NCI-H526 treated with DMSO at 0.1 percent for 48 hours (cell line): ENCODE measurements around the gene ZNF620.
A peak's percentile ranks its signal among the peaks of the same experiment; 100 is the strongest.
"Not testable (repeated sequence)": the region's sequence is repeated elsewhere in the genome, so short reads cannot be mapped to it uniquely, and the experiment has no call there.

Experiments
- DNase-seq: peaks from one replicate; lab custom pipeline; 2025; lab: John Stamatoyannopoulos, UW

Gene ZNF620

DNA sequence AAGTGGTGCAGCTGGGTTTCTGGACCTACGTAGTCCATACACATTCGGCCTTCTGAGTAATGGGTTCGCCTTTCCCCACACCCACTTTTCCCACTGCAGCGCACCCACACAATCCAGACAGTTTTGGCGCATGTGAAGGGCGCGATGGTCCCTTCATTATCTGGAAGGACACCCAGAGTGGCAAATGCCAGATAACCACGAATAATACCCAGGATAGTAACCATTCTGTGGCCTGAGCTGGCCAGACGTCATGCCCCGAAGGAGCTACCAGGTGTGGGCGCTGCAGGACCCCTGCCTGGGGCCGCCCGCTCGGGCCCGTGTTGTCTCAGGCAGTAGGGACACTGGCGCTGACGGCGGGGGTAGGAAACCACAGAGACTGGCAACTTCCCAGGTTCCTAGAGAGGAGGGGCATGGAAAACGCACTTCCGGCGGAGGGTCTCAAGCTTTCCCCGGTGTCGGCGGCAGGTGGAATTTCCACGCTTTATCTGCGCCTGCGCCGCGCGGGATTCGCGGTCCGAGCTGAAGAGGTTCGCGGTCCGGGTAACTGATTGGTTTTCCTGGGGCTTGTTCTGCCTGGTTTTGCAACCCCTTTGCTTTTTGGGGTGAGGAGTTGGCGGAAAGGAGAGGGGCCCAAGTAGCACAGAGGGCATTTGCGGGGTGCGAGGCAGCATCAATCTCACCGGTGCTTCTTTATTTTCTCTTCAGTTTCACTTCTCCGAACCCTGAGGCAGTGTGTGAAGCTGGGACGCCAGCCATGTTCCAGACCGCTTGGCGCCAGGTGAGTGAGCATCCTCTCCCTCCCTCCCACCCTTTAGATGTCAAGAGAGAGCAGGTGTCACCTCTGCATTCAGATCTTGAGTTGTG is at the start of gene ZNF620:
Gene ZNF620, plus strand, starts transcription at position 441 of the 864 bp plus-strand sequence. Its CDS starts 314 bp downstream, at position 755.
- peak; percentile 87 for DNase-seq

DNA sequence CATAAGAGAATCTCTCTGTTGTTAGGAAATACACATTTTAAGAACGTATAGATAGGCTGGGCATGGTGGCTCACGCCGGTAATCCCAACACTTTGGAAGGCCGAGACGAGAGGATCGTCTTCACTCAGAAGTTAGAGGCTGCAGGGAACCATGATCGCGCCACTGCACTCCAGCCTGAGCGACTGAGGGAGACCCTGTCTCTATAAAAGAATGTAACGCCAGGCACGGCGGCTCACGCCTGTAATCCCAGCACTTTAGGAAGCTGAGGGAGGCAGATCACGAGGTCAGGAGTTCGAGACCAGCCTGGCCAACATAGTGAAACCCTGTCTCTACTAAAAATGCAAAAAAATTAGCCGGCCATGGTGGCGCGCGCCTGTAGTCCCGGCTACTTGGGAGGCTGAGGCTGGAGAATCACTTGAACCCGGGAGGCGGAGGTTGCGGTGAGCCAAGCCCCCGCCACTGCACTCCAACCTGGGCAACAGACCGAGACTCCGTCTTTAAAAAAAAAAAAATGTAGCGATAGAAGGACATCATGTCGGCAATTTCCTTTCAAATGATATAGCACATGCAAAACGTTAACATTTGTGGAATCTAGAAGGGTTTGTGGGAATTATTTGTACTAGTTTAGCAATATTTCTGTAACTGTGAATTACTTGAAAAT is 49.4 kb upstream of the ZNF620 start:
- DNase-seq: no peak

DNA sequence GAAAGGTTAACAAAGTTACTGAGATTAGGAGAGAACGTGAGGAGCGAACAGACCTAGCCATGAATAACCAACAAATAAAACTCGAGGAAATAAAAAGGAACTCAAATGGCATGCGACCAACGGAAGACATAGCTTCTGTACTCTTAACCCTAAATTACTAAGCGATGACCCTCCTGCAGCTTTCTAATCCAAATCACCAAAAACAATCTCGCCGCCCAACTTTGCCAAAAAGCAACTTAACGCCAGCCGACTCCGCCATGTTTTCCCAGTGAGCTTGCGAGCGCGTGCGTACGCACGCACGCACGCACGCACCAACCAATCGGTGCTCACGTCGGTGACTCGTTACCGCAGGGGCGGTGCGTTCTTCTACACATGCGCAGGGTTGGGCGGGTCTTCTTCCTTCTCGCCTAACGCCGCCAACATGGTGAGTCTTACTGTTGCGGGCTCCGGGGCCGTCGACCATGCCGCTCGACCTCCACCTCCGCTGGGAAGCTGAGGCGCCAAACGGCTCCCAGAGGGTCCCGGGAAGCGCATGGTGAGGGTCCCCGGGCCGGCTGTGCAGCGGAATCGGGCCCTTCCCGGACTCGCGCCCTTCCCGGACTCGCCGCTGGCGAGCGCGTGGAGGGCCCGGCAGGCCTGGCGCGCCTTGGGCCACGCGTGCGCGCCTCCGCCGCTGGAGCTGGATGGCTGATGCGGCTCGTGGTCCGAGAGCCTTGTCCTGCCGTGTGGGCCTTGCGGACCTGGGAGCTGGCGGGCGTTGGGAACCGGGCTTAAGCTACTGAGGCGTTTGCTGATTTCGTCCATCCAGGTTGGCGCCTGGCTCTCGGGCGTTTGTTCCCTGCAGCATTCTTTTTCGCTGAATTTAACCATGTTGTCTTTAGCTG is 48.7 kb upstream of the ZNF620 start, which contains the start of gene RPL14:
Gene RPL14, plus strand, starts transcription at position 400 of the 884 bp plus-strand sequence. Its CDS starts 133 bp downstream, at position 533.
- DNase-seq: peak; percentile 87

DNA sequence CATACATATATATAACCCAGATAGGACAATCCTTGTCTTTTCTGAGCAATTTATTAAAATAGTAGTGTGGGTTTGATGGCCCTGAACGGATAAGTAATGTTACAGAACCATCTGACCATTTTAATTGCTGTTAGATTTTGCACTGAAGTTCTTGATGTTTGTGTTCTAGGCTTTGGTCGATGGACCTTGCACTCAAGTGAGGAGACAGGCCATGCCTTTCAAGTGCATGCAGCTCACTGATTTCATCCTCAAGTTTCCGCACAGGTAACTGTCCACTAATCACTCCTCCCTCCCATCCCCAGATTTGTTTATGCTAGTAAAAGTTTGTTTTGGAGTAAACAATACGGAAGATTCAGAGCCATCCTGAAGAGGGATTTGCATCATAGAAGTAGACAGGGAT is 47.4 kb upstream of the ZNF620 start:
- DNase-seq: no peak

DNA sequence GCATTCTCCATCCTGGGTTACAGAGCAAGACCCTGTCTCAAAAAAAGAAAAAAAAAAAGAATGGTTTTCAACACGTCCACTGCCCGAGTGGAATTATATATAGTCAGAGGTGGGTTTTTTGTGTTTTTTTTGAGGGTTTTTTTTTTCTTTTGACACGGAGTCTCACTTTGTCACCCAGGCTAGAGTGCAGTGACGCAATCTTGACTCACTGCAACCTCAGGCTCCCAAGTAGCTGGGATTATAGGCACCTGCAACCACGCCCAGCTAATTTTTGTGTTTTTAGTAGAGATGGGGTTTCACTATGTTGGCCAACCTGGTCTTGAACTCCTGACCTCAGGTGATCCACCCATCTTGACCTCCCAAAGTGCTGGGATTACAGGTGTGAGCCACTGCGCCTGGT is 45.4 kb upstream of the ZNF620 start:
- DNase-seq: not testable (repeated sequence)

DNA sequence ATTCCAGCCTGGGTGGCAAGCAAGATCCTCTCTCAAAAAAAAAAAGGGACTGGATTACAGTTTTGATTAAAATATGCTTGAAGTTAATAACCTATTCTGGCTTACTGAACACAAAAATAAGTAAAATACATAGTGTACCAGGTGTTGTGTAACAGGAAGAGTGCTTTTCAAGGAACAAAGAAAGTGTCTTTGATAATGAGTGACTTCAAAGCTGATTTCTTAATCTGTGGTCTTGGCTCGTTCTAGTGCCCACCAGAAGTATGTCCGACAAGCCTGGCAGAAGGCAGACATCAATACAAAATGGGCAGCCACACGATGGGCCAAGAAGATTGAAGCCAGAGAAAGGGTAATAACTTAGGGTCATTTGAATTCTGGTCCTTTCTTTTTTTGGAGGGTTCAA is 44.7 kb upstream of the ZNF620 start:
- DNase-seq: no peak

DNA sequence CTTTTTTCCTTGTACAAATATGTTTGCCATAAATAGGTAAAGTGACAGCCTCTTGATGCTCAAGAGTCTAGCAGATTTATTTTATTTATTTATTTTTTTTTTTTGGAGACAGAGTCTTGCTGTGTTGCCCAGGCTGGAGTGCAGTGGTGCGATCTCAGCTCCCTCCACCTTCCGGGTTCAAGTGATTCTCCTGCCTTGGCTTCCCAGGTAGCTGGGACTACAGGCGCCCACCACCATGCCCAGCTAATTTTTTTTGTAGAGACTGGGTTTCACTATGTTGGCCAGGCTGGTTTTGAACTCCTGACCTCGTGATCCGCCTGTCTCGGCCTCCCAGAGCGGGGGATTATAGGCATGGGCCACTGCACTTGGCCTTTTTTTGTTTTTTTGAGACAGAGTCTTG is 43.0 kb upstream of the ZNF620 start:
- not testable (repeated sequence) for DNase-seq

DNA sequence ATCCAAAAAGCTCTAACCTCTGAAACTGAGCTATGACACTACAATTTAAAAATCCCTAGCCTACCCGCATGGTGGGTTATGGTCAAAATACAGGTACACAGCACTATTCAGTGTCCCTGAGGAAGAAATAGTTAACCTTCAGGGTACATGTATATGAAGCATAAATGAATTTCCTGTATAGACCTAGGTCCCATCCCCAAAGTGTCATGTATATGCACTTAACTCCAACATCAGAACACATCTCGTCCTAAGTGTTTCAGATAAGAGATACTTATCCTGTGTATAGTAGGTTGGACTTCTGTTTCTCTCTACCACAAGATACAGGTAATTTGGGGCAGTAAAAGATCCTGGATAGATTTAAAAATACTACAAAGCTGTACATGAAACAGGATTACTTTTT is 42.3 kb upstream of the ZNF620 start:
- DNase-seq: no peak

DNA sequence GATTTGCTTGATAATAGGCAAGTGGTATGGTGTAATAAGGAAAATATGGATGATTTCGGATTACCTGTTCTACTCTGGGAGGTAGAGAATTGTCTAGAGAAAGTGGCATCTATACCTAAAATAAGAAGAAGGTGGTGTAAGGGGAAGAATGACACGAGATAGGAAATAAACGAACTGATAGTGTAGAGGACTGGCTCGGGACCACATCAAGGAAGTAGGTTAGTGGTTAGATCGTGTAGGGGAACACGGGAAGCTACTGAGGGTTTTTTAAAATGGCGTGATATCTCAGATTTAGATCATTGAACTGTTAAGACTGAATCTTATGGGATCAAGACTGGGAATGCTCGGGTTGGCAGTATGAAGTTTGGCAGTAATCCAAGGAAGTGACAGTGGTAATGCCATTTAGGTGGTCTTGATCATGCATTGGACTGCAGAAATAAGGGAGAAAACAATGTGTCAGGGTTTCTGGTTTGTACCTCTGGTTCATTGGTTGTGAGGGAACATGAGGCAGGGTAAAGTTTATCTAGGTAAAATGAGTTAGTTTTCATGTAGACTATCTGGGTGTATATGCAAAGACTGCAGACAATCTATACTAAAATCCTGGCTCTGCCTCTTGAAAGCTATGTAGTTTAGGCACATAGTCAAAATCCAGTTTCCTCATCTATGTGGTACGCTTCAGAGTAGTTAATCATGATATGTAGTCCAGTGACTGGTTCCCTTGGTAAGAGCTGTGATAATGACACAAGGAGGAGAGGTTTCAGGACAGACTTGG is 41.3 kb upstream of the ZNF620 start:
- DNase-seq: no peak

DNA sequence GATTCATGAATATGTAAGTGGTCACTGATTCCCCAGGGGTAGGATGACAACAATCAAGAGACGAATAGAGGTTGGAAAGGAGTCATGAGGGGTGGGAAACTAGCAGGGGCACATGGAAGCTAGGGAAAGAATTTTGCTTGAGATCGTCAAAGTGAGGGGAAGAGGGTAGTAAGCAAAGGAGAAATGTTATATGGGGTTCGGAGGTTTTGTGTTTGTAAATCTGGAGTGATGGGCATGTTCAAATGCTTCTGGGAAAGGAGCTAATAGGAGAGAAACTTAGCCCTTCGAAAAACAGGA is 40.8 kb upstream of the ZNF620 start:
- DNase-seq: no peak

DNA sequence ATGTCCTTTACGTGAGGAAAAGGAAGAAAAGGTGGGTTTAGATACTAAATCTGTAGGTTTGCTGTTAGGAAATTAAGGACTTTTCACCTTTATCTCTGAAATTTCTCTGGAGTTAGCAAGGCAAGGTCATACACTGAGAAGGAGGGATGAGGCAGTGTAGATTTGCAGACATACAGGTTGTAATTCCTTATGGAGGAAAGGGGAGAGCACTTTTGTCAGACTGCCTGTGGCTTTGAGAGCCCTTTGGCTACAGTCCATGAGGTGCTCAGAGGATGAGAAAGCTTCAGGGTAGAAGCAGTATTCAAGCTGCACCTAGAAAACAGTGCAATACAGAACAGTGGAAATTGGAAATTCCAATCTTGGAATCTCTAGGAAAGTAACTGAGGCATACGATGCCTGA is 40.4 kb upstream of the ZNF620 start:
- DNase-seq: no peak

DNA sequence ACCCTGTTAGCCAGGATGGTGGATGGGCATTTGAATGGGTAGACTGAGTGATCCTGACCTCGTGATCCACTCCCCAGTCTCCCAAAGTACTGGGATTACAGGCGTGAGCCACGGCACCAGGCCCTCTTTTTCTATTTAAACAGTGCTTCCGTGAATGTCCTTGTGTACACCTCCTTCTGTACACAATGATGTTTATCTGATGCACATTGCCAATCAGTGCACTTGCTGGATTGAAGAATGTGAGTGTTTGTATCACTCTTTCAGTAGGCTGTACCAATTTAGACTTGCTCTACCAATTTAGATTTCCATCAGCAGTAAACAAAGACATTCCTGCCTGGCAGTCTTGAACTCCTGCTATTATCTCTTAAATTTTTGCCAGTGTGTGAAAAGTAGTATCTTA is 37.8 kb upstream of the ZNF620 start:
- DNase-seq: no peak

DNA sequence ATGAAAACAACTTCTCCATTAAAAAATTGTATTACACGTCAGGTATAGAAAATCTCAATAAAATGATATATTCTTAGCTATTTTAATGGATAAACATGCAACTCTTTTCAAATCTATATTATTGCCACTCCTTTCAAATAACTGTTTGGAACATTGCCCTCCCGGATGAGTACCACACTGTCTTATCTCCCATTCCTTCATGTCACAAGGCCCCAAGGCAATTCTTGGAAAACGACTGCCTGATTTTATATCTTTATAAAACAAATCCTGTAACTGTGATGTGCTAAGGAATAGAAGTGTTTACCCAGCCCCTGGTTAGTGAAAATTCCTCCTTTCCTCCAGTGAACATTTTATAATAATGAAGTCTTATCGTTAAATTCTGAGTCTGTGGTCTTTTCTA is 35.1 kb upstream of the ZNF620 start:
- DNase-seq: no peak

DNA sequence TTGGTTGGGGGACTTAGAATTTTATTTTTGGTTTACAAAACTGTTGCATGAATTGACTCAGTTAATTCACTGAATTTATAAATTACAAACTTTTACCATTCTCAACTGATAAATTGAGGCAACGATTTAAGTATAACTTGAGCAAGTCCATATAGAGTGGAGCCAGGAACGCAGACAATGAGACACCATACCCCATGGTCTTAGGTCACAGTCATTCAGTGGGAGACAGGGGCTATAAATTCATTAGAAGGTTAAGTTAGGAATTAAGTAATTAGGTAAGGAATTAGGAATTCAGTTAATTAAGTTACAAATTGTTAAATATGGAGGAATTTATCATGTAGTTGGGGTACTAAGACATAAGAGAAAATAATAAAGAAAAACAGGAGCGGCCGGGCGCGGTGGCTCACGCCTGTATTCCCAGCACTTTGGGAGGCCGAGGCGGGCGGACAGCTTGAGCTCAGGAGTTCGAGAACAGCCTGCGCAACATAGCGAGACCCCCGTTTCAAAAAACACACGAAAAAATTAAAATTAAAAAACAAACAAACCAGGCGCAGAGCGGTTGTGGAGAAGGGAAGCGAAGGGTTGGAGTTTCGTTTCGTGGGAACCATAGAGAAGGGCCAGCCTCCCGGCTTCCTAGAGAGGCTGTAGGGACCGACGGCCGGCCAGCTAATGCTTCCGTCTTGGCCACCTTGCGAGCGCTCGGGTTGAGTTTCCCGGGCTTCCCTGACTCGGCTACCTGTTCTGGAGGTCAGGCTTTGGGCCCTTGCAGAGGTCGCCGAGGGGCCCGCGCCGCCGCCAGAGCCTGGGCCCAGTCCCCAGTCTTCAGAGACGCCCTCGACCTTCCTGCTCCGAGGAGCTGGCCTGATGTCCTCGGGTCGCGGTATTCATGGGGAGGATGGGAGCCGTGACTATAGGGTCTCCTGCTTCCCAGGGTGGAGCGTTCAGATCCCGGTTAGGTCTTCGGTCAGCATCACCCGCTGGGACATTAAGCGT is 29.1 kb upstream of the ZNF620 start, which contains the start of gene ZNF619:
Gene ZNF619, plus strand, starts transcription at position 645 of the 993 bp plus-strand sequence. CDS start 858 bp downstream, outside the sequence.
- peak; percentile 21 for DNase-seq

DNA sequence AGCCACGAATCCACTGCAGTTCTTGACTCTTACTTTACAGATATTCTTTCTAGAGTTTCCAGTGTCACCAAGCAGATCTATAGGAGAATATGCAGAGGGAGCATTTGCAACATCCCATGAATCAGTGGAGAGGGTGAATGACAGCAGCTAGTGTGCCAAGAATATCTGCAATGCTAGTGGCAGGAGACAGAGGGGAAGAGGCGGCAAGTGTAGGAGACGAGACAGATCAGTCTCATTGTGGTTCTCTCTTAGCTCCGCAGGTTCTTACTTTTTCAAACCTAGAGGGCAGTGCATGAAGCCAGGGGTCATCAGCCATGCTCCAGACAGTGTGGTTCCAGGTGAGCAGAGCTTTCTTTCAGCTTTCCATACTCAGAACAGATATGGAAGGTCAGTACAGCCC is 28.2 kb upstream of the ZNF620 start:
- no peak for DNase-seq

DNA sequence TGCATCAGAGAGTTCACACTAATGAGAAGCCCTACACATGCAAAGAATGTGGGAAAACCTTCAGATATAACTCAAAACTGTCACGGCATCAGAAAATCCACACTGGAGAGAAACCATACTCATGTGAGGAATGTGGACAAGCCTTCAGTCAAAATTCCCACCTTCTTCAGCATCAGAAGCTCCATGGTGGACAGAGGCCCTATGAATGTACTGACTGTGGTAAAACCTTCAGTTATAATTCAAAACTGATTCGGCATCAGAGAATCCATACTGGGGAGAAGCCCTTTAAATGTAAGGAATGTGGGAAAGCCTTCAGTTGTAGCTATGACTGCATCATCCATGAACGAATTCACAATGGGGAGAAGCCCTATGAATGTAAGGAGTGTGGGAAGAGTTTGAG is 18.7 kb upstream of the ZNF620 start:
- no peak for DNase-seq

DNA sequence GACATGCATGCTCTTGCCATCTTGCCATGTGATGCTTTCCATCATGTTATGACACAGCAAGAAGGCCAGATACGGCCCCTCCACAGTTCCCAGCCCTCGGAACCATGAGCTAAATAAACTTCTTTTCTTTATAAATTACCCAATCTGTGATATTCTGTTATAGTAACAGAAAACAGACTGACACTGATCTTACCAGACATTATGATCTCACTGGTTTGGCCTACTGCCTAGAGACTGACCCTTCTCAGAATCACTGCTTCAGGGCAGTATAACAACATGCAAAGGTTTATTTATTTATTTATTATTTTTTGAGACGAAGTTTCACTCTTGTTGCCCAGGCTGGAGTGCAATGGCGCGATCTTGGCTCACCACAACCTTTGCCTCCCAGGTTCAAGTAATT is 14.9 kb upstream of the ZNF620 start:
- DNase-seq: no peak

DNA sequence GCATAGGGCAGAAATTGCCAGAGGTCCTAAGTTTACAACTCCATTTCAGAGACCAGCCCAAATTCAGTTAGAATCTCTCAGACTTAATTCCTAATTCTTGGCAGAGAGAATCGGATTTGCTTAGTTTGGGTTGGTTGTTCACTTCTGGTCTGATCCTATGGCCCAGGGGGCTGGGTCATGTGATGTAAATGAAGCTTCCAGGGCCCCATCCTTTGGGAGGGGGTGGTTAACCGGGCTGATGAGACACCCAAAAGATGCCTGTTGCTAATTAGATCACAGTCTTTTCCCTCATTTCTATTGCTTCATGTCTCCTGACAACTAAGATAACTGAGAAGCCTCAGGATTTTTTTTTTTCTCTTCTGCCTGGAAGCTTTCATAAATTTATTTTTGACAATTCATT is 11.1 kb upstream of the ZNF620 start:
- DNase-seq: no peak

DNA sequence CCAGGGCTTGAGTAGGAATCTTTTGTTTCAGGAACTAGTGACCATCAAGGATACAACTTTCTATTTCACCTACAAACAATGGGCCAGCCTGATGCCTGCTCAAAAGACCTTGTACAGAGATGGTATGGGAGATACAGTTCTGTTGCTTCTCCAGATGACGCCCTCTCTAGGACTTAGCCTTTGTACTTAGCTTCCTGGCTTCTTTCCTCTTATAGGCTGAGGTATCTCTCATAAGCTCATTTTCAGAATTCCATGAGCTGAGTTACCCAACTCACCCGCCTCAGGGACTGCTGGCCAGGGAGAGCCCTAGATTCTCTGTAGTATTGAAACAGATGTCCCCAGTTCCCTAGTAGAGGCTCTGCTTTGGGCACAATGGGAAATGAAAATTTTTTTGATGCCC is 8.6 kb upstream of the ZNF620 start:
- no peak for DNase-seq

DNA sequence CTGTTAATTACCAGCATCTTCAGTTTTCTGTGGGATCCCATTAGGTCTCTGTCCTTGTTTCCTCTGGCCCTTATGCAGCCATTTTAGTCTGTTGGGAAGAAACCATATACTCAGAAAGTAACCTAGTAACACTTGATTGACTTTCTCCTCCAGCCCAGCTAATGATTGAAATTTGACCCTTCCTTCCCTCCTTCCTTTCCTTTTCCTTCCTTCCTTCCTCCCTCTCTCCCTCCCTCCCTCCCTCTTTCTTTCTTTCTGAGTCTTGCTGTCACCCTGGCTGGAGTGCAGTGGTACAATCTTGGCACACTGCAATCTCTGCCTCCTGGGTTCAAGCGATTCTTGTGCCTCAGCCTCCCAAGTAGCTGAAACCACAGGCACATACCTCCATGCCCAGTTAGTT is 5.9 kb upstream of the ZNF620 start:
- no peak for DNase-seq
